ENCODE data around the gene PTPRK. TPM values are rescaled to one million over a fixed set of nuclear protein-coding genes. Genes with fewer than 3 reads are reported as not detected.

Gene PTPRK
- total and polyA plus RNA-seq, 10 of the 15 experiments (the other 5 are each of a cell fraction or from before 2014, with no cell fraction given): 0.23 to 1.9 (median 0.55) TPM

DNA sequence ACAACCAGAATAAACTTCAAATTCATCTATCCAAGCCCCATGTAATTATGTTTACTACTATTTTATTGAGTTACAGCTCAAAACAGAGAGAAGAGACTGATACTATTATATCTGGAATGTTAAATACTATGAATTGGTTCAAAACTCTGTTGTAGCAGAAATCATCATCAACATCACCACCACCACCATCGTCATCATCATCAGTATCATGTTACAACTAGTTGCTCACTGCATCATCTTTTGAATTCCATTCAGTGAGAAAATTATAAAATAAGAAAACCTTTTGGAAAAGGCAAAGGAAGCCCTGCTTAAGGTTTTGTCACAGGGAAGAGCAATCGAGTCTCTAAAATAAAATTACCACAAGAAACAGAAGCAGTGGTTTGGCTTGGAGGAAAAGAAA lies 583.3 kb downstream of the PTPRK start:
- no peaks in the 10 kb centered on the region; the same call in 2 of the 3 replicates for H3K9me3 ChIP-seq (replicated peaks; ENCODE audit: control insufficient read depth, insufficient read depth, low read length)
- no peak overlapping the region for H3K4me2 ChIP-seq (ENCODE audit: control insufficient read depth, insufficient read depth)
- TF ChIP-seq, protein P1, sequence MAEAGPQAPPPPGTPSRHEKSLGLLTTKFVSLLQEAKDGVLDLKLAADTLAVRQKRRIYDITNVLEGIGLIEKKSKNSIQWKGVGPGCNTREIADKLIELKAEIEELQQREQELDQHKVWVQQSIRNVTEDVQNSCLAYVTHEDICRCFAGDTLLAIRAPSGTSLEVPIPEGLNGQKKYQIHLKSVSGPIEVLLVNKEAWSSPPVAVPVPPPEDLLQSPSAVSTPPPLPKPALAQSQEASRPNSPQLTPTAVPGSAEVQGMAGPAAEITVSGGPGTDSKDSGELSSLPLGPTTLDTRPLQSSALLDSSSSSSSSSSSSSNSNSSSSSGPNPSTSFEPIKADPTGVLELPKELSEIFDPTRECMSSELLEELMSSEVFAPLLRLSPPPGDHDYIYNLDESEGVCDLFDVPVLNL (IDR thresholded peaks at IDR 0.05; ENCODE audit: low read depth, low read length): no peak
- TF ChIP-seq, protein P2, sequence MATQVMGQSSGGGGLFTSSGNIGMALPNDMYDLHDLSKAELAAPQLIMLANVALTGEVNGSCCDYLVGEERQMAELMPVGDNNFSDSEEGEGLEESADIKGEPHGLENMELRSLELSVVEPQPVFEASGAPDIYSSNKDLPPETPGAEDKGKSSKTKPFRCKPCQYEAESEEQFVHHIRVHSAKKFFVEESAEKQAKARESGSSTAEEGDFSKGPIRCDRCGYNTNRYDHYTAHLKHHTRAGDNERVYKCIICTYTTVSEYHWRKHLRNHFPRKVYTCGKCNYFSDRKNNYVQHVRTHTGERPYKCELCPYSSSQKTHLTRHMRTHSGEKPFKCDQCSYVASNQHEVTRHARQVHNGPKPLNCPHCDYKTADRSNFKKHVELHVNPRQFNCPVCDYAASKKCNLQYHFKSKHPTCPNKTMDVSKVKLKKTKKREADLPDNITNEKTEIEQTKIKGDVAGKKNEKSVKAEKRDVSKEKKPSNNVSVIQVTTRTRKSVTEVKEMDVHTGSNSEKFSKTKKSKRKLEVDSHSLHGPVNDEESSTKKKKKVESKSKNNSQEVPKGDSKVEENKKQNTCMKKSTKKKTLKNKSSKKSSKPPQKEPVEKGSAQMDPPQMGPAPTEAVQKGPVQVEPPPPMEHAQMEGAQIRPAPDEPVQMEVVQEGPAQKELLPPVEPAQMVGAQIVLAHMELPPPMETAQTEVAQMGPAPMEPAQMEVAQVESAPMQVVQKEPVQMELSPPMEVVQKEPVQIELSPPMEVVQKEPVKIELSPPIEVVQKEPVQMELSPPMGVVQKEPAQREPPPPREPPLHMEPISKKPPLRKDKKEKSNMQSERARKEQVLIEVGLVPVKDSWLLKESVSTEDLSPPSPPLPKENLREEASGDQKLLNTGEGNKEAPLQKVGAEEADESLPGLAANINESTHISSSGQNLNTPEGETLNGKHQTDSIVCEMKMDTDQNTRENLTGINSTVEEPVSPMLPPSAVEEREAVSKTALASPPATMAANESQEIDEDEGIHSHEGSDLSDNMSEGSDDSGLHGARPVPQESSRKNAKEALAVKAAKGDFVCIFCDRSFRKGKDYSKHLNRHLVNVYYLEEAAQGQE (IDR thresholded peaks at IDR 0.05; ENCODE audit: low read depth, low read length): no peak
- TF ChIP-seq BACH1 (IDR thresholded peaks at IDR 0.05; ENCODE audit: borderline replicate concordance) (no peak), FOXM1 (IDR thresholded peaks at IDR 0.05; ENCODE audit: low read depth, low read length) (no peak), MTA2 (IDR thresholded peaks at IDR 0.05; ENCODE audit: low read depth) (no peak), SREBF1 (IDR thresholded peaks at IDR 0.05; ENCODE audit: low read length) (no peak), SMC3 (IDR thresholded peaks at IDR 0.05; ENCODE audit: borderline replicate concordance, low read length) (no peak), POU2F2 (IDR thresholded peaks at IDR 0.05; ENCODE audit: borderline replicate concordance, low read depth, low read length) (no peak), CHD1 (IDR thresholded peaks at IDR 0.05; ENCODE audit: low read depth, low read length) (no peak), TAF1 (IDR thresholded peaks at IDR 0.05; ENCODE audit: borderline replicate concordance, low read depth, low read length) (no peak), RFX5 (IDR thresholded peaks at IDR 0.05; ENCODE audit: low read depth, low read length) (no peak), NR2F1 (conservative IDR thresholded peaks at IDR 0.05) (no peak), STAT1 (conservative IDR thresholded peaks at IDR 0.05) (no peak), SUZ12 (IDR thresholded peaks at IDR 0.05; ENCODE audit: unreplicated experiment) (no peak), ZNF24 (IDR thresholded peaks at IDR 0.05) (no peak), ZZZ3 (IDR thresholded peaks at IDR 0.05; ENCODE audit: control insufficient read depth, insufficient read length, low read depth) (no peak)
- TF ChIP-seq, protein P3, sequence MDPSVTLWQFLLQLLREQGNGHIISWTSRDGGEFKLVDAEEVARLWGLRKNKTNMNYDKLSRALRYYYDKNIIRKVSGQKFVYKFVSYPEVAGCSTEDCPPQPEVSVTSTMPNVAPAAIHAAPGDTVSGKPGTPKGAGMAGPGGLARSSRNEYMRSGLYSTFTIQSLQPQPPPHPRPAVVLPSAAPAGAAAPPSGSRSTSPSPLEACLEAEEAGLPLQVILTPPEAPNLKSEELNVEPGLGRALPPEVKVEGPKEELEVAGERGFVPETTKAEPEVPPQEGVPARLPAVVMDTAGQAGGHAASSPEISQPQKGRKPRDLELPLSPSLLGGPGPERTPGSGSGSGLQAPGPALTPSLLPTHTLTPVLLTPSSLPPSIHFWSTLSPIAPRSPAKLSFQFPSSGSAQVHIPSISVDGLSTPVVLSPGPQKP (IDR thresholded peaks at IDR 0.05; ENCODE audit: low read depth, low read length): no peak
- TF ChIP-seq, protein P4, sequence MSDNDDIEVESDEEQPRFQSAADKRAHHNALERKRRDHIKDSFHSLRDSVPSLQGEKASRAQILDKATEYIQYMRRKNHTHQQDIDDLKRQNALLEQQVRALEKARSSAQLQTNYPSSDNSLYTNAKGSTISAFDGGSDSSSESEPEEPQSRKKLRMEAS (IDR thresholded peaks at IDR 0.05; ENCODE audit: low read depth, low read length): no peak
- no peak overlapping the region for H3K9ac ChIP-seq (ENCODE audit: control insufficient read depth, insufficient read depth, low read length)
- FAIRE-seq (no peak), ATAC-seq (no peak), DNase-seq (ENCODE audit: low read depth, low spot score) (no peak)
- no peaks in the 10 kb centered on the region for H3K36me3 ChIP-seq (ENCODE audit: control insufficient read depth in 2 of 2, insufficient read depth in 2 of 2, low read length in 1 of 2)
- no peaks in the 10 kb centered on the region for H3K79me2 ChIP-seq (ENCODE audit: control insufficient read depth, insufficient read depth, low read length)
- intact Hi-C loops (cut with micrococcal nuclease; ENCODE audit: unreplicated experiment): no loop called here
- ChIA-PET CTCF (no interaction called here), SMC1A (ENCODE audit: uncharacterized antibody, unreplicated experiment) (interaction anchor here (1.1 to 1.6 kb wide), 2 partner anchors 28 to 93 kb away, joined by 3 read pairs; no protein-coding TSS in a partner anchor), POLR2A (no interaction called here), RAD21 (ENCODE audit: unreplicated experiment) (no interaction called here)
- 0% methylated on average over 2 of the region's 2 CpGs for WGBS (ENCODE audit: insufficient coverage, insufficient replicate concordance, low lambda C conversion rate, missing lambda C conversion rate)
- no peak overlapping the region for H2AFZ ChIP-seq (ENCODE audit: control insufficient read depth, low read depth, low read length)
- no TSS peak for BruUV-seq (replicated peaks)
- no peak overlapping the region for H3K27ac ChIP-seq (ENCODE audit: control insufficient read depth, insufficient read depth)
- H4K20me1 ChIP-seq (ENCODE audit: control insufficient read depth, insufficient read depth): no peaks in the 10 kb centered on the region
- no peaks in the 10 kb centered on the region for H3K4me1 ChIP-seq (ENCODE audit: control insufficient read depth, insufficient read depth, low read length)
- in situ Hi-C loops (cut with MboI): no loop called here
- no peaks in the 10 kb centered on the region for H3K27me3 ChIP-seq (replicated peaks in 1 of 2; ENCODE audit: control insufficient read depth in 2 of 2, insufficient read depth in 2 of 2, low read length in 1 of 2)
- no peak overlapping the region for H3K4me3 ChIP-seq

Measured in GM12878 (cell line).